ENCODE results near the gene HSPD1.

GRCh38 chr2:197504512-197504911 lies 4.9 kb upstream of the HSPD1 start:
- TF ChIP-seq GATA2 (IDR thresholded peaks at IDR 0.05; ENCODE audit: low read depth, low read length) (no peak), GATA3 (IDR thresholded peaks at IDR 0.05; ENCODE audit: low read depth, low read length) (no peak)
